ENCODE data around the gene HOOK2. TPM values are rescaled to one million over a fixed set of nuclear protein-coding genes. Genes with fewer than 3 reads are reported as not detected.

HOOK2 gene
- total and polyA plus RNA-seq, 9 of the 15 experiments (the other 6 are each of a cell fraction or from before 2014, with no cell fraction given): 1.3 to 17.2 (median 9.9) TPM

GRCh38 chr19:12759686-12760085 lies 15.7 kb downstream of the HOOK2 start (continued):
- TF ChIP-seq RREB1 (CRISPR knock-in tag; IDR thresholded peaks at IDR 0.05) (no peak), ETV1 (tag; conservative IDR thresholded peaks at IDR 0.05; ENCODE audit: low read depth) (no peak), ZC3H4 (CRISPR knock-in tag; IDR thresholded peaks at IDR 0.05; ENCODE audit: borderline replicate concordance) (no peak)
